Measurements from ENCODE around the gene CDC45. TPM values are rescaled to one million over a fixed set of nuclear protein-coding genes. Genes with fewer than 3 reads are reported as not detected.

CDC45 gene
- total and polyA plus RNA-seq, 4 experiments from 2014 or later: 0.53 to 0.64 (median 0.57) TPM; not detected in 1

- H3K27me3 ChIP-seq (ENCODE audit: insufficient read depth, low read length): no peaks in the 10 kb centered on the region
- H3K9me3 Mint-ChIP-seq: peaks cover 0 to 2% (median 0%) of the 10 kb centered on the region in 8 donors
- ChIA-PET POLR2A (ENCODE audit: partially characterized antibody) (no interaction called here), CTCF (ENCODE audit: partially characterized antibody) (no interaction called here)
- peaks cover 0 to 3% (median 0%) of the 10 kb centered on the region in 4 donors for H3K4me1 Mint-ChIP-seq
- no peaks in the 10 kb centered on the region for H3K9me3 ChIP-seq (ENCODE audit: control insufficient read depth in 1 of 2, low read length in 2 of 2)
- no peaks in the 10 kb centered on the region for H3K36me3 ChIP-seq (ENCODE audit: insufficient read depth, low read length)
- no peak overlapping the region for H3K27ac Mint-ChIP-seq
- no peaks in the 10 kb centered on the region for H3K36me3 Mint-ChIP-seq
- H3K4me3 Mint-ChIP-seq: no peak overlapping the region
- H3K27ac ChIP-seq (ENCODE audit: low read depth, low read length): no peak overlapping the region
- H3K4me1 ChIP-seq (ENCODE audit: insufficient read depth, low read length): no peaks in the 10 kb centered on the region
- intact Hi-C loops (cut with micrococcal nuclease): no loop called here
- no peak overlapping the region for H3K4me3 ChIP-seq (ENCODE audit: low read length in 2 of 2)
- no peak for DNase-seq
- peaks cover 0 to 6% of the 10 kb centered on the region in 2 donors for H3K27me3 Mint-ChIP-seq
These were observed 85.9 kb downstream of the CDC45 start for GRCh38 chr22:19565382-19566278.

GRCh38 chr22:19566279-19567156, 86.8 kb downstream of the CDC45 start:
- intact Hi-C loops (cut with micrococcal nuclease): no loop called here
- Mint-ChIP-seq H3K27me3 (peaks cover 0 to 6% of the 10 kb centered on the region in 2 donors), H3K36me3 (no peaks in the 10 kb centered on the region), H3K27ac (no peak overlapping the region), H3K4me1 (peaks cover 0 to 3% (median 0%) of the 10 kb centered on the region in 4 donors), H3K4me3 (no peak overlapping the region), H3K9me3 (peaks cover 0 to 2% (median 0%) of the 10 kb centered on the region in 8 donors)
- ChIA-PET POLR2A (ENCODE audit: partially characterized antibody) (no interaction called here), CTCF (ENCODE audit: partially characterized antibody) (no interaction called here)
- Histone ChIP-seq H3K27ac (ENCODE audit: low read depth, low read length) (no peak overlapping the region), H3K4me3 (ENCODE audit: low read length in 2 of 2) (no peak overlapping the region), H3K4me1 (ENCODE audit: insufficient read depth, low read length) (no peaks in the 10 kb centered on the region), H3K36me3 (ENCODE audit: insufficient read depth, low read length) (no peaks in the 10 kb centered on the region), H3K9me3 (ENCODE audit: control insufficient read depth in 1 of 2, low read length in 2 of 2) (no peaks in the 10 kb centered on the region), H3K27me3 (ENCODE audit: insufficient read depth, low read length) (no peaks in the 10 kb centered on the region)
- no peak for DNase-seq

- Histone ChIP-seq H3K36me3 (ENCODE audit: insufficient read depth, low read length) (no peaks in the 10 kb centered on the region), H3K27ac (ENCODE audit: low read depth, low read length) (no peak overlapping the region), H3K4me1 (ENCODE audit: insufficient read depth, low read length) (no peaks in the 10 kb centered on the region), H3K4me3 (ENCODE audit: low read length in 2 of 2) (no peak overlapping the region), H3K9me3 (ENCODE audit: control insufficient read depth in 1 of 2, low read length in 2 of 2) (no peaks in the 10 kb centered on the region), H3K27me3 (ENCODE audit: insufficient read depth, low read length) (no peaks in the 10 kb centered on the region)
- Mint-ChIP-seq H3K27ac (peak overlapping the region in 1 of 7 donors; percentile 67), H3K4me1 (peaks cover 0 to 3% (median 0%) of the 10 kb centered on the region in 4 donors), H3K9me3 (peaks cover 0 to 2% (median 0%) of the 10 kb centered on the region in 8 donors), H3K36me3 (no peaks in the 10 kb centered on the region), H3K27me3 (peaks cover 0 to 6% of the 10 kb centered on the region in 2 donors), H3K4me3 (no peak overlapping the region)
- DNase-seq: no peak
- CTCF ChIA-PET (ENCODE audit: partially characterized antibody): no interaction called here
- intact Hi-C loops (cut with micrococcal nuclease): no loop called here
- POLR2A ChIA-PET (ENCODE audit: partially characterized antibody): no interaction called here
These were observed 87.7 kb downstream of the CDC45 start for GRCh38 chr22:19567157-19568009.

GRCh38 chr22:19568337-19569275, 88.9 kb downstream of the CDC45 start:
- ChIA-PET CTCF (ENCODE audit: partially characterized antibody) (interaction anchor here (0.6 to 1.2 kb wide), 2 partner anchors 8 to 978 kb away, joined by 3 read pairs; no protein-coding TSS in a partner anchor), POLR2A (ENCODE audit: partially characterized antibody) (no interaction called here)
- Histone ChIP-seq H3K9me3 (ENCODE audit: control insufficient read depth in 1 of 2, low read length in 2 of 2) (no peaks in the 10 kb centered on the region), H3K36me3 (ENCODE audit: insufficient read depth, low read length) (no peaks in the 10 kb centered on the region), H3K4me3 (ENCODE audit: low read length in 2 of 2) (no peak overlapping the region), H3K4me1 (ENCODE audit: insufficient read depth, low read length) (no peaks in the 10 kb centered on the region), H3K27me3 (ENCODE audit: insufficient read depth, low read length) (no peaks in the 10 kb centered on the region), H3K27ac (ENCODE audit: low read depth, low read length) (no peak overlapping the region)
- H3K27ac Mint-ChIP-seq: peak overlapping the region in 3 of 7 donors; percentile 44 to 53 (median 48)
- peaks cover 0 to 3% (median 0%) of the 10 kb centered on the region in 4 donors for H3K4me1 Mint-ChIP-seq
- intact Hi-C loops (cut with micrococcal nuclease): no loop called here
- peaks cover 0 to 6% of the 10 kb centered on the region in 2 donors for H3K27me3 Mint-ChIP-seq
- no peaks in the 10 kb centered on the region for H3K36me3 Mint-ChIP-seq
- no peak for DNase-seq
- no peak overlapping the region for H3K4me3 Mint-ChIP-seq
- H3K9me3 Mint-ChIP-seq: peaks cover 0 to 2% (median 0%) of the 10 kb centered on the region in 8 donors

- no peak for DNase-seq
- ChIA-PET POLR2A (ENCODE audit: partially characterized antibody) (no interaction called here), CTCF (ENCODE audit: partially characterized antibody) (interaction anchor here (0.6 to 1.2 kb wide), 2 partner anchors 9 to 977 kb away, joined by 3 read pairs; no protein-coding TSS in a partner anchor)
- Mint-ChIP-seq H3K4me1 (peaks cover 0 to 3% (median 0%) of the 10 kb centered on the region in 4 donors), H3K4me3 (no peak overlapping the region), H3K27me3 (peaks cover 0 to 6% of the 10 kb centered on the region in 2 donors), H3K36me3 (no peaks in the 10 kb centered on the region), H3K9me3 (no peaks in the 10 kb centered on the region), H3K27ac (no peak overlapping the region)
- Histone ChIP-seq H3K27ac (ENCODE audit: low read depth, low read length) (no peak overlapping the region), H3K9me3 (ENCODE audit: control insufficient read depth in 1 of 2, low read length in 2 of 2) (no peaks in the 10 kb centered on the region), H3K4me3 (ENCODE audit: low read length in 2 of 2) (no peak overlapping the region), H3K27me3 (ENCODE audit: insufficient read depth, low read length) (no peaks in the 10 kb centered on the region), H3K4me1 (ENCODE audit: insufficient read depth, low read length) (no peaks in the 10 kb centered on the region), H3K36me3 (ENCODE audit: insufficient read depth, low read length) (no peaks in the 10 kb centered on the region)
- intact Hi-C loops (cut with micrococcal nuclease): no loop called here
These were observed 89.5 kb downstream of the CDC45 start for GRCh38 chr22:19569276-19569640.

- peaks cover 0 to 2% of the 10 kb centered on the region in 2 donors for H3K27me3 Mint-ChIP-seq
- H3K36me3 Mint-ChIP-seq: no peaks in the 10 kb centered on the region
- no peak overlapping the region for H3K27ac Mint-ChIP-seq
- H3K4me3 Mint-ChIP-seq: peak overlapping the region in 1 of 8 donors; percentile 49
- H3K27ac ChIP-seq (ENCODE audit: low read depth, low read length): no peak overlapping the region
- no peaks in the 10 kb centered on the region for H3K4me1 ChIP-seq (ENCODE audit: insufficient read depth, low read length)
- CTCF ChIA-PET (ENCODE audit: partially characterized antibody): interaction anchor here (1.2 kb wide), 2 partner anchors 9 to 11 kb away, joined by 3 read pairs; no protein-coding TSS in a partner anchor
- H3K4me1 Mint-ChIP-seq: peaks cover 0 to 3% (median 0%) of the 10 kb centered on the region in 4 donors
- no peak overlapping the region for H3K4me3 ChIP-seq (ENCODE audit: low read length in 2 of 2)
- POLR2A ChIA-PET (ENCODE audit: partially characterized antibody): no interaction called here
- no peaks in the 10 kb centered on the region for H3K27me3 ChIP-seq (ENCODE audit: insufficient read depth, low read length)
- no peaks in the 10 kb centered on the region for H3K9me3 ChIP-seq (ENCODE audit: control insufficient read depth in 1 of 2, low read length in 2 of 2)
- intact Hi-C loops (cut with micrococcal nuclease): no loop called here
- no peaks in the 10 kb centered on the region for H3K36me3 ChIP-seq (ENCODE audit: insufficient read depth, low read length)
- no peaks in the 10 kb centered on the region for H3K9me3 Mint-ChIP-seq
- DNase-seq: no peak
These were observed 90.3 kb downstream of the CDC45 start for GRCh38 chr22:19569976-19570375.
